ENCODE data around the gene CLK1. TPM values are rescaled to one million over a fixed set of nuclear protein-coding genes. Genes with fewer than 3 reads are reported as not detected.

The CLK1 gene
- total and polyA plus RNA-seq, 3 experiments from 2014 or later, result 44.8 to 114 (median 110) TPM

DNA sequence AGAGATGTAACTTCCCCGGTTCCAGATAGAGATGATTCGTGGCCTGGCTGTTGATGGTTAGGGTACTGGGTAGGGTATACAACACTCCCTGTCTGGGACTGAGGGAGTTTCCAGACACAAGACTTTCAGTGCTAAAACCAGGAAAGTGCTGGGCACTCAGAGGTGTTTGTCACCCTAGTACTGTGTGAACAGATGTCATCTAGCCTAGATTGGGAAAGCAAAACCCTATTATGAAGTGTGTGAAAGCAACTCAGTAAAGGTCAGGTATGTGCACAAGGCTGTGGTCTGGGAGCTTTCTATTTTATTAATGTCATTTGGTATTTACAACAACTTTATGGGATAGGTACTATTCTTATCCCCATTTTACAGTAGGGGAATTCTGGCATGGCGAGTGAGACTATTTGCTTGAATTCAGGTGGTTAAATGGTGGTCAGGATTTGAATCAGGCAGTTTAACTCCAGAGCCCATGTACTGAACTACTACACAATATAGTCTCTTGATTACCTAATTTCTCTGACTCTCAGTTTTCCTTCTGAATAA is 50.1 kb downstream of the CLK1 start:
- Histone ChIP-seq H3K9me3 (ENCODE audit: low read length) (no peaks in the 10 kb centered on the region), H3K27me3 (ENCODE audit: insufficient read depth, low read length, poor library complexity, severe bottlenecking) (no peaks in the 10 kb centered on the region), H3K4me3 (ENCODE audit: low read length) (no peak overlapping the region), H3K36me3 (ENCODE audit: insufficient read depth, low read length) (peaks cover 56% of the 10 kb centered on the region), H3K4me1 (ENCODE audit: insufficient read depth, low read length) (peaks cover 30% of the 10 kb centered on the region), H3K27ac (ENCODE audit: low read depth, low read length) (no peak overlapping the region)
- no peaks in the 10 kb centered on the region for H3K9me3 Mint-ChIP-seq
- peaks cover 8 to 73% (median 32%) of the 10 kb centered on the region in 3 donors for H3K36me3 Mint-ChIP-seq
- CTCF ChIA-PET, result no interaction called here
- POLR2A ChIA-PET, result interaction anchor here (0.6 to 1.8 kb wide), 4 partner anchors 42 to 75 kb away, joined by 3 to 6 read pairs (median 5); partner anchors contain the start of genes CLK1, NIF3L1 and PPIL3
- DNase-seq, result peak in 2 of 5 donors; percentile 6 to 8
- peaks cover 0 to 6% of the 10 kb centered on the region in 2 donors for H3K27me3 Mint-ChIP-seq
- peaks cover 50 to 71% (median 68%) of the 10 kb centered on the region in 3 donors for H3K4me1 Mint-ChIP-seq
- H3K4me3 Mint-ChIP-seq, result peak overlapping the region; percentile 15 to 100 (median 71)
- peak overlapping the region; percentile 75 to 94 (median 88) for H3K27ac Mint-ChIP-seq

DNA sequence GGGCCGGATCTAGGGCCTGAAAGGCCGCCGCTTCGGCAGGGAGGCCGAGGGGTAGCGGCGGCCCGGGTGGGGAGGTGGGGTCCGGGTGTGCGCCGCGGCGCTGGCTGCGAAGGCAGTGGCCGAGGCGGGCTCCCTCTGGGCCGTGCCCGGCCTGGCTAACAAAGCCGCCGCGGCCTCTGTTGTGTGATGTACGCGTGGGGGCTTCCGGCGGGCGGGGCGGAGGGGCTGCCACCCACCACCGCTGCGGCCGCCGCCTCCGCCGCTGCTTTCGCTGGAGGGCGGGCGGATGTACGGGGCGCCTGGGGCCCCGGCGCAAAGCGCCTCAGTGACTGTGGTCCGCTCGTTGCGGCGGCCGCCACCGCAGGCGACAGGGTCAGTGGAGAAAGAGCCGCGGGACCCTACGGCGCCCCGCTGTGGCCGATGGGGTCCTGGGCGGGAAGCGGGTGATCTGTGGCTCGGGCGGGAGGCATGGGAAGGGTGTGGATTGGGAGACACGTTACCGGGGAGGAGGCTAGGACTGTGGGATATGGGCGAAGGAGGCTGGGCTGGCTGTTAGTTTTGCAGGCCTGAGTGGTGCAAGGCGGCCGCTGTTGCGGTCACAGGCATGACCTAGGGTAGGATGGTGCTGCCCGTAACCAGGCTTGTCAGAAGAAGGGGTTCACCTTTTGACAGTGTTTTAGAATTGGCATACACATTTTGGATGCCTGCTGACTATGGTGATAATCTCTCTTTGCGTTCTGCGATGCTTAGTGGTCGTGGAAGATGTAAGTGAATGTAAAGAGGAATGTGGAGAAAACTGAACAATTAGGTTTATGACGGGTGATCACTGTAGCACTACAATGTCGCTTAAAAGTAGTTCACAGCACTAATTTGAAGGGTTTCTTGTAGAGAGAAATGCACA is 52.1 kb downstream of the CLK1 start:
- peaks cover 37% of the 10 kb centered on the region for H3K36me3 ChIP-seq (ENCODE audit: insufficient read depth, low read length)
- CTCF ChIA-PET, result no interaction called here

DNA sequence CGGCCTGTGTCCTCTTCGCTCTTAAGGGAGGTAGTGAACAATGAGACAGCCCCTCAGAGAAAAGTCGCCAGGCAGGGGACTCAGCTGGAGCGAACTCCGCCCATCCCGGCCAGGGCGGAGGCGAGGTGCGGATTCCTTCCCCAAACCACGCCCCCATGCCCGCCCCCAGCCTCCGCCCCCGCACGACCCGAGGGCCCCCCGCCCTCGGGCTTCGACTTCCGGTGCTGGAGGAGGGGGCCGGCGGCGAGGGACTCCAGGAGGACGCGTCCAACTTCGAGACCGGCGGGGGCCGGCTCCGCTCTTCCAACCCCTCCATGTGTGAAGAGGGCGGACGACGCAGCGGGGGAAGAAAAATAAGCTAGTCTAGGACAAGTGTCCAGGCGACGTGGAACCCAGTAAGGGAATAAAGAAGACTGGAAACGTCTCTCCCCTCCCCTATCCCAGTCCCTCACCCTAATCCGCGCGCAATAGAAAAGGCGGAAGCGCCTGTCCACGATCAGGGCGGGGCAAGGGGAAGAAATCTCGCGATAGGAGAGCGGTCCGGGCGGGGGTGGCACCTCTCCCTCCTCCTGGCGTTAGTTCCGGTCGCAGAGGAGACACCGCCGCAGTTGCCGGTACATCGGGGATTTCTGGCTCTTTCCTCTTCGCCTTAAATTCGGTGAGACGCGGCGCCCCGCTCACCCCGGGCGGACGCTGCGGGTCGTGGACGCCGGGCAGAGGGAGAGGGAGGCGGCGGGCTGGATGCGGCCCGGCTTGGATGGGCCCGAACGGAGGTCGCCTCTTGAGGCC is 52.9 kb downstream of the CLK1 start, which contains the start of gene BZW1:
BZW1 (plus strand) TSS at position 578 of the 789 bp plus-strand sequence. CDS start 1,308 bp downstream, outside the sequence.
- peak within 1 kb of the TSS; percentile 97 to 100 (median 99) for H3K4me3 Mint-ChIP-seq
- peaks cover 0 to 6% of the 10 kb centered on the region in 2 donors for H3K27me3 Mint-ChIP-seq
- H3K4me1 ChIP-seq (ENCODE audit: insufficient read depth, low read length), result peaks cover 30% of the 10 kb centered on the region
- H3K36me3 ChIP-seq (ENCODE audit: insufficient read depth, low read length), result peaks cover 28% of the 10 kb centered on the region
- H3K27me3 ChIP-seq (ENCODE audit: insufficient read depth, low read length, poor library complexity, severe bottlenecking), result no peaks in the 10 kb centered on the region
- POLR2A ChIA-PET, result interaction anchor here (0.9 to 1.6 kb wide), 4 partner anchors 52 to 304 kb away, joined by 3 to 22 read pairs (median 6); partner anchors contain the start of genes CFLAR, CLK1, NIF3L1 and PPIL3
- H3K27ac ChIP-seq (ENCODE audit: low read depth, low read length), result peak within 1 kb of the TSS; percentile 95
- H3K9me3 Mint-ChIP-seq, result no peaks in the 10 kb centered on the region
- H3K9me3 ChIP-seq (ENCODE audit: low read length), result no peaks in the 10 kb centered on the region
- peaks cover 0 to 45% (median 18%) of the 10 kb centered on the region in 3 donors for H3K36me3 Mint-ChIP-seq
- peak within 1 kb of the TSS; percentile 85 for H3K4me3 ChIP-seq (ENCODE audit: low read length)
- peak within 1 kb of the TSS; percentile 95 to 99 (median 98) for H3K27ac Mint-ChIP-seq
- peaks cover 48 to 61% (median 60%) of the 10 kb centered on the region in 3 donors for H3K4me1 Mint-ChIP-seq
- DNase-seq, result peak; percentile 95 to 98 (median 98)
- CTCF ChIA-PET, result interaction anchor here (1.0 kb wide), 1 partner anchor 46 kb away, joined by 3 read pairs; no protein-coding TSS in a partner anchor

More for the DNA sequence above, 52.1 kb downstream of the CLK1 start:
- Mint-ChIP-seq H3K36me3 (peaks cover 4 to 53% (median 26%) of the 10 kb centered on the region in 3 donors), H3K4me1 (peaks cover 50 to 67% (median 66%) of the 10 kb centered on the region in 3 donors), H3K9me3 (no peaks in the 10 kb centered on the region), H3K27ac (peak overlapping the region; percentile 95 to 99 (median 98)), H3K27me3 (peaks cover 0 to 6% of the 10 kb centered on the region in 2 donors), H3K4me3 (peak overlapping the region; percentile 97 to 100 (median 99))
- Histone ChIP-seq H3K9me3 (ENCODE audit: low read length) (no peaks in the 10 kb centered on the region), H3K4me1 (ENCODE audit: insufficient read depth, low read length) (peaks cover 30% of the 10 kb centered on the region), H3K27ac (ENCODE audit: low read depth, low read length) (peak overlapping the region; percentile 95), H3K4me3 (ENCODE audit: low read length) (peak overlapping the region; percentile 85), H3K27me3 (ENCODE audit: insufficient read depth, low read length, poor library complexity, severe bottlenecking) (no peaks in the 10 kb centered on the region)
- DNase-seq, result peak in 4 of 5 donors; percentile 55 to 79 (median 68)
- POLR2A ChIA-PET, result interaction anchor here (0.8 to 1.6 kb wide), 5 partner anchors 52 to 303 kb away, joined by 3 to 22 read pairs (median 6); partner anchors contain the start of genes CFLAR, CLK1, NIF3L1 and PPIL3

DNA sequence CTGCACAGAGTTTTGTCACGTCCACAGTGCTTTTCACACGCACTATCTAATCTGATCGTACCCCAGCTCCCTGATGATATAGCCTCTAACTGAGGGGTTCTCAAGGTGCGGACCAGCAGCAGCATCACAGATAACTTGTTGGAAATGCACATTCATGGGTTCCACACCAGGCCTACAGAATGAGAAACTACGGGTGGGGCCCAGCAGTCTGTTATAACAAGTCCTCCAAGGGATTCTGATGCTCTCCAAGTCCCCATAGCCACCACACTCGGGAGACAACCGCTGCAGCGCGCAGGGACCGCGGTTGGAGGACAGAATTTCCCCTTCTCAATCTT is 53.5 kb downstream of the CLK1 start:
- ChIA-PET CTCF (interaction anchor here (1.0 kb wide), 1 partner anchor 47 kb away, joined by 3 read pairs; no protein-coding TSS in a partner anchor), POLR2A (interaction anchor here (0.7 to 1.6 kb wide), 4 partner anchors 53 to 642 kb away, joined by 3 to 22 read pairs (median 4); partner anchors contain the start of genes CFLAR and CLK1)
- Histone ChIP-seq H3K9me3 (ENCODE audit: low read length) (no peaks in the 10 kb centered on the region), H3K27me3 (ENCODE audit: insufficient read depth, low read length, poor library complexity, severe bottlenecking) (no peaks in the 10 kb centered on the region), H3K36me3 (ENCODE audit: insufficient read depth, low read length) (peaks cover 23% of the 10 kb centered on the region), H3K4me3 (ENCODE audit: low read length) (peak overlapping the region; percentile 72), H3K4me1 (ENCODE audit: insufficient read depth, low read length) (peaks cover 30% of the 10 kb centered on the region), H3K27ac (ENCODE audit: low read depth, low read length) (peak overlapping the region; percentile 95)
- Mint-ChIP-seq H3K27ac (peak overlapping the region; percentile 91 to 99 (median 98)), H3K4me3 (peak overlapping the region; percentile 96 to 100 (median 99)), H3K27me3 (peaks cover 0 to 6% of the 10 kb centered on the region in 2 donors), H3K9me3 (no peaks in the 10 kb centered on the region), H3K36me3 (peaks cover 0 to 39% (median 14%) of the 10 kb centered on the region in 3 donors), H3K4me1 (peaks cover 46 to 56% (median 55%) of the 10 kb centered on the region in 3 donors)
- no peak for DNase-seq

DNA sequence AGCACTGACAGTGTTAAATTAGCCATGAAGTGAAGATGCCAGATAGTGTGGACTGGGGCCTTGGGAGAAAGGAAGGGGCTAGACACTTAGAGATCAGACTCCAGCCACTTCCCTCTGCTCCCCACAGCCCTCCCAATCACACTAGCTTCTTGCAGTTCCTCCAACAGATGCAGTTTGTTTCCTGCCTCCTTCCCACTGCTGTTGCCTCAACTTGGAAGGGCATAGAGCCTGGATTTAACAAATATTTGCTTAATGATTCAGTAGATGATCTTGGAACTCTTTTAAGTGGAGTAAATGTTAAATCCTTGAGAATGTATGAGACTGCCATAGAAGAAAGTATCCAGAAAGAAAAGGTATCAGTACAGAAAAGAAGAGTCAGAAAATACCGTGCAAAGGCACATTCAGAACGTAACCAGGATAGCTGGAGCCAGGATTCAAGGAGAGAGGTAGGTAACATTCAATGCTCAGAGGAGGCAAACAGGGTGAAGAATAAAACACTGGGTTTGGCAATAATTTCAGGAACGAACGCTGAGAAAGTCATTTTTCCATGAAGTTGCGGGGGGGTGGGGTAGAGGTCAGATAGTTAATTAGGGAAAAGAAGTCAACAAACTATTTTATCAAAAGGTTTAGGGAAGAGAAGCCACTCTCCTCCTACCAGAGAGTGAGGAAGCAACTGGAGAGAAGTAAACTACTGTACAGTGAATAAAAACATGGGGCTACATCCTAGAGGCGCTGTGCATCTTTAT is 54.0 kb downstream of the CLK1 start:
- H3K4me3 Mint-ChIP-seq, result peak overlapping the region; percentile 96 to 100 (median 99)
- Histone ChIP-seq H3K9me3 (ENCODE audit: low read length) (no peaks in the 10 kb centered on the region), H3K4me1 (ENCODE audit: insufficient read depth, low read length) (peaks cover 30% of the 10 kb centered on the region), H3K36me3 (ENCODE audit: insufficient read depth, low read length) (peaks cover 17% of the 10 kb centered on the region), H3K27me3 (ENCODE audit: insufficient read depth, low read length, poor library complexity, severe bottlenecking) (no peaks in the 10 kb centered on the region), H3K27ac (ENCODE audit: low read depth, low read length) (peak overlapping the region; percentile 95), H3K4me3 (ENCODE audit: low read length) (peak overlapping the region; percentile 72)
- DNase-seq, result no peak
- ChIA-PET CTCF (interaction anchor here (1.0 kb wide), 1 partner anchor 47 kb away, joined by 3 read pairs; no protein-coding TSS in a partner anchor), POLR2A (interaction anchor here (0.5 to 1.6 kb wide), 5 partner anchors 54 to 642 kb away, joined by 3 to 22 read pairs (median 3); partner anchors contain the start of genes CFLAR and CLK1)
- peaks cover 0 to 34% (median 10%) of the 10 kb centered on the region in 3 donors for H3K36me3 Mint-ChIP-seq
- H3K27me3 Mint-ChIP-seq, result peaks cover 0 to 6% of the 10 kb centered on the region in 2 donors
- H3K27ac Mint-ChIP-seq, result peak overlapping the region; percentile 91 to 99 (median 98)
- H3K4me1 Mint-ChIP-seq, result peaks cover 42 to 50% (median 50%) of the 10 kb centered on the region in 3 donors
- H3K9me3 Mint-ChIP-seq, result no peaks in the 10 kb centered on the region

DNA sequence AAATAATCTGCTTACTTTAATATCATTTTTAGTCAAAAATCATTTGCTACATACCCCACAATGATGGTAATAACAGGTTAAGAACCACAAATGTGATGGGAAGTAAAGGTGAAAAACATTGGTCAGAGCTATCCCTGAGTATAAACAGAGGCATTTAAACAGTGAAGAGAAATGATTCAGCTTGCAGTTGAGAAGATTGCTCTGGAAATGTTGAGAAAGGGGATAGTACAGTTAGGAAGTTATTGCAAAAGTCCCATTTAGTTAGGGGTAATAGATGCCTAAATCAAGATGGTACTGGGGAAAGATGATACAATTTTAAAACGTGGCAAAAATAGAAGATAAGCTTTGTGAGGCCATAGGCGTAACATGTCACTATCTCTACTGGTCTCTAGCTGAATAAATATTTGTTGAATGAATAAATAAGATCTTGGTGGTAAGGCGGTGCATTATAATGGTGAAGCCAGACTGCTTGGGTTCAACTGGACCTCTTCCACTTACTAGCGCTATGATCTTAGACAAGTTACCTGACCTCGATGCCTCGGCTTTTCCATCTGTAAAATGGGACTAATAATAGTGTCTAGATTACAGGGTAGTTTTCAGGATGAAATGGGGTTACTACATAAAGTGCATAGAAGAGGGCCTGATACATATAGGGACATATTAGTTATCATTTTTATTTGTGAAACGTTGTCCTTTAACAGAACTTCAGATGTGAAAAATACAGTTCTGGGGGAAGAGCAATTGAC is 54.8 kb downstream of the CLK1 start:
- H3K4me1 ChIP-seq (ENCODE audit: insufficient read depth, low read length), result peaks cover 27% of the 10 kb centered on the region
- Mint-ChIP-seq H3K36me3 (peaks cover 0 to 26% (median 3%) of the 10 kb centered on the region in 3 donors), H3K4me1 (peaks cover 36 to 43% (median 43%) of the 10 kb centered on the region in 3 donors), H3K27me3 (peaks cover 0 to 6% of the 10 kb centered on the region in 2 donors), H3K9me3 (no peaks in the 10 kb centered on the region), H3K4me3 (peak overlapping the region in 4 of 7 donors; percentile 96 to 100 (median 98)), H3K27ac (peak overlapping the region in 7 of 8 donors; percentile 25 to 98 (median 98))
- H3K27ac ChIP-seq (ENCODE audit: low read depth, low read length), result no peak overlapping the region
- no peaks in the 10 kb centered on the region for H3K9me3 ChIP-seq (ENCODE audit: low read length)
- ChIA-PET POLR2A (interaction anchor here (0.5 to 1.3 kb wide), 3 partner anchors 96 to 444 kb away, joined by 3 to 4 read pairs (median 4); no protein-coding TSS in a partner anchor), CTCF (no interaction called here)
- H3K4me3 ChIP-seq (ENCODE audit: low read length), result no peak overlapping the region
- no peak for DNase-seq
- H3K36me3 ChIP-seq (ENCODE audit: insufficient read depth, low read length), result peaks cover 10% of the 10 kb centered on the region
- H3K27me3 ChIP-seq (ENCODE audit: insufficient read depth, low read length, poor library complexity, severe bottlenecking), result no peaks in the 10 kb centered on the region
